Measurements from ENCODE around the gene SPNS3. TPM values are rescaled to one million over a fixed set of nuclear protein-coding genes. Genes with fewer than 3 reads are reported as not detected.

SPNS3 gene
- total RNA-seq, 1 donor from 2014 or later: 0.50 TPM

DNA sequence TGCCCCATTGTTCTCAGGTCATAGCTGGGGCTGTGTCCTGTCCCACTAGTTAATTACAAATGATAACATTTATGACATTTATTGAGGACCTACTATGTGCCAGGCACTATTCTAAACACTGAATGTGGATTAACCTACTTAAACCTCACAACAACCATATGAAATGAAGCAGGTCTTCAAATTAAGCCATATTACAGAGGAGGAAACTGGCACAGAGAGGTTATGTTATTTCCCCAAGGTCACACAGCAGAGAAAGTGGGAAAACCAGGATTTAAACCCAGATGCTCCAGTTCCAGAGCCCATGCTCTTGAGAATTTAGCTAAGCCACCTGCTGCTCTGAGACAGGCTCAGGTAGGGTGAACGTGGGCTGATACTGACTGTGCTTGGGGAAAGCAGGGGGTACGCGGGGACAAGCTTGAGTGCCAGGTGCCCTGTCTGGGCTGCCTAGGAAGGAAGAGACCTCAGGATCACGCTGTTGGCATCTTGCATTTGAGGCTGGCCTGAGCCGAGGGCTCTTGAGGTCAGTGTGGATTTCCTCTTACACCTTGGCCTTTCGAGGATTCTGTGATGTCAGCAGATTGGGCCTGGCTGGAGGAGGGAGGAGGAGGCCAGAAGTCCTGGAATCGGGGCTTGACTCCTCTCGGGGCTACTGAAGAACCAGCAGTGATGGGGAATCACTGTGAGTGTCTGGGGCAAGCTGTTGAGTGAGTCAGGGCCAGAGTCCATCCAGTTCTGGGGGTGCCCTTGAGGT, 73.8 kb downstream of the SPNS3 start:
- no peak for DNase-seq (ENCODE audit: low read depth)

DNA sequence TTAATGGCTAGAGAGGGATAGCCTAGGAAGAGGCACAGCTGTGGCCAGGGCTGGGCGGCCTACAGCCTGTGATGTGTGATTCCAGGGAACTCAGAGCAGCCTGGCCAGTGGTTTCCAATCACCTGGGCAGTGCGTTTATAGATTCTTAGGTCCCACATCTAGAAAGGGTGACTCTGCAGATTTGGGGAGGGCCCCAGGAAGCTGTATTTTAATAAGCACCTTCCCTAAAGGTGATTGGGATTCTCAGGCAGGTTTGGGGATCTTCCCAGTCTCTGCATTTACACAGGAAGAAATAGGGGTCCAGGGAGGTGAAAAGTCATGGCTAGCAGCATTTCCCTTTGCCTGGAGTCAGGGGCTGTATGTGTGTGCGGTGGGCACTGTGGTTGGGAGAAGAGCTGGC, 74.5 kb downstream of the SPNS3 start:
- no peak for DNase-seq (ENCODE audit: low read depth)

DNA sequence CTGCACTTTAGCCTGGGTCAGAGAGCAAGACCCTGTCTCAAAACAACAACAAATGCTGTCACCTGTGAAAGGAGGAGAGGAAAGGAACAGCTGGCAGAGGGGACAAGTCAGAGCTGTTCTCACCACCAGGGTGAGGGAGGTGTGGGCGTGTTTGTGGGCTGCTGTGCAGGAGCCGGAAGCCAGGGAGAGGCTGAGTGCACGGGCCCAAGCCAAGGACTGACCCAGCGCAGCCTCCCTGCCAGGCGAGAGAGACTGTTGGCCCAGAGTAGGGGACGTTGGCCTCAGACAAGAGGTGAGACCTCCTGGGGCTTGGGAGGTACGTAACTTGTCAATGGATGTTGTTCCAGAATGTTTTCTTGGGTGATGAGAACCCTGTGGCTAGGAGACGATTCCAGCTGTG, 75.7 kb downstream of the SPNS3 start:
- DNase-seq (ENCODE audit: low read depth): no peak

DNA sequence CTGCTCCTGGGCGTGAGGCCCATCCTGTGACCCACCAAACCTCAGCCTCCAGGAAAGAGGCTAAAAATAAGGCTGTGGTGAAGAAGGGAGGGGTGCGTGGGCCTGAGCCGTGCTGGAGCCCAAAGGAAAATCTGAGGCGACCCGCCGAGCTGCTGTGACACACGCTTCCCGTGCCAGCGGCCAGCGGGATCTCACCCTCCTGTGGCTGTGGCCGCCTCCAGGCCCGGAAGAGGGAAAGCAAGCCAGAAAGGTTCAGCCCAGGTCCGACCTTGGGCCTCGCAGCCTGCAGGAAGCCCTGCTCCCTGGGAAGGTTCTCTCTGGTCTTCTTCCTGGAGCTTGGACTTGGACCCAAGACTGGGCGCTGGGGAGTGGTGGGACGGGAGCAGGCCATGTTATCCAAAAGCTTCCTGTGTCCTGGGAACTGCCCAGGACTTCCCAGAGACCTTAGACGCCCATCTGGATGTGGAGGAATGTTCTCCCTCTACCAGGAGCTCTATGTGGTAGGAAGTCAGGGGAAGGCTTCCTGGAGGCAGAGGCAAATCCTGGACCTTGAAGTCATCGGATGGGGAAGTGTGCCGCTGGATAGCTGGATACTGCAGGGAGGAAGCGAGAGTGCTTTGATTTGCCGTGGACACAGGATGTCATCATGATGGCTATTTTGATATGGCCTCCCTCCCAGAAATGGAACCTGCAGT, 76.3 kb downstream of the SPNS3 start:
- DNase-seq (ENCODE audit: low read depth): no peak

DNA sequence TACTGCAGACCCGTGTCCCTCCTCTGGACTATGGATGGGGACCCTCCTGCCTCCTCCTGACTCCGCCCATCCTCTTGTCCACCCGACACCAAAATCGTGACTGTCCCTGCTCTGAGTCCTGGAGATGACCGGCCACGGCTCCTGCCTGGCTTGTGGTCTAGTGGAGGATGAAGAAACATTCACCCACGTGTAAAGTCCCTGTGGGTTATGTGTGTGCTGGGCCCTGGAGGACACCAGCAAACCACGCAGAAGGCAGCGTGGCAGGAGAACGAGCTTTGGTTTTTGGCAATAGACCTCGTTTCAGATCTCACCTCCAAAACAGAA, 76.8 kb downstream of the SPNS3 start:
- DNase-seq (ENCODE audit: low read depth): no peak

DNA sequence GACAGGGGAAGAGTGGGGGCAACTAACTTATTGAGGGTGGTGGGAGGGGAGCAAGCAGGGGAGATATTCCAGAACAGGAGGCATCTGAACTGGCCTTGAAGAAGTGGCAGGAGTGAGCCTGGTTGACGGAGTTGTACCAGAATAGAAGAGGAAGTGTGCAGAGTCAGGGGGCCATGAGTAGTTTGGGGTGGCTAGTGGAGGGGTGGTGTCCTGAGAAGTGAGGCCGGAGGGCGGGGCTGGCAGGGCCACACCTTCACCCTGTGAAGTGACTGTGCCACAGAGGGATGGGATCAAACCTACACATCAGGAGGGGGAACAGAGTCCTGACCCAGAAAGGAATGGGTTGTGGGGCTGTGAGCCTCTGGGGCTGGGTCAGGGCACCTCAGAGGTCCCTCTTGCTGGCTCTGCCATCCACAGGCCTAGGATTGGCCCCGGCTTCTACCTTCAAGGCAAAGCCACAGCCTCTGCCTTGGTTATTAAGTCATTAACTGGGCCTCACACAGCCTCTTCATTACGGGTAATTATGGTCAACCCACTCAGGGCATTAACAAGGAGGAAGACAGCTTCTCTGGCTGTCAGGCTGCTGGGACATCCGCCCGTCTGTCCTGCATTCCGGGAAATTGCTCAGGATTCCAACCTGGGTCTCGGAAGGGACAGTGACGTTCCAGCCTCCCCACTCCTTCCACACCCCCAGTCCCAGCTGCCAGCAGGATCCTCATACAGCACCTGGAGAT, 77.6 kb downstream of the SPNS3 start:
- no peak for DNase-seq (ENCODE audit: low read depth)

DNA sequence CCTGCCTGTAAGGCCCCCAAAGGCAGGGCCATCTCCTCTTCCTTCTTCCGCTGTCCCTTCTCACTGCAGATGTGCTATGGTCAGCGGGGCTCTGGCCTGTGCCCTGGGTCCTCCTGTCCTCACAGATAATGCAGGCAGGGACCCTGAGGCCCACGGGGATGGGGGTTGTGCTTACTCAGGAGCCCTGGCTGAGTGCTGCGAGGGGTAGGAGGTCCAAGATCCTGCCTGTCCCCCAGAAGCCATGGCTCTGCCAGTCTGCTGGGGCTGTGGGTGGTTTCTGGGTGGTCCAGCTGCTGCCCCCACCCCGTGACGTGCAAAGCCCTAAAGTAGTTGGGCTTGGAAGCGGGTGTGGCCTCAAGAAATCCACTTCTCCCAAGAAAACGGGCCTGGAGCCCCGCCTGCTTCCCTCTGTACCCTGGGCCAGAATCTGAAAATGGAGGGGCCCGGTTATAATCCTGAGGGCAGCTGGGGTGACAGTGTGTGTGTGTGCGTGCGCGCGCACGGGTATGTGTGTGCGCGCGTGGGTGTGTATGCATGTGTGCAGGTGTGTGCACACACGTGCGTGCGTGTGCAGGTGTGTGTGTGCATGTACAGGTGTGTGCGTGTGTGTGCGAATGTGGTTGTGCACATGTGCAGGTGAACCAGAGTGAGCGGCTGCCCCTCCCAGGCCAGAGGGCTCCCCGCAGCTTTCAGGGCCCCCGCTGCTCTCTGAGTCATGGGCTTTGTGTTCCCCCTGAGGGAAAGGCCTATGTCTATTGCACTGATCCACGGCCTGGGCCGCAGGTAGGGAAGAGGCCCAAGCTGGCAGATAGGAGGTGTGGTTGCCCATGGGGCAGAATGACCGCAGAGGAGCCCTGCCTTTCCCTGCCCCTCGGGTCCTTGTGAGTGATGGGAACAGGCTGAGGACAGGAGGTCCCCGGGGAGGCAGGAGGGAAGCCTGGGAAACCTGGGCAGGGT, 78.7 kb downstream of the SPNS3 start:
- DNase-seq (ENCODE audit: low read depth): no peak

DNA sequence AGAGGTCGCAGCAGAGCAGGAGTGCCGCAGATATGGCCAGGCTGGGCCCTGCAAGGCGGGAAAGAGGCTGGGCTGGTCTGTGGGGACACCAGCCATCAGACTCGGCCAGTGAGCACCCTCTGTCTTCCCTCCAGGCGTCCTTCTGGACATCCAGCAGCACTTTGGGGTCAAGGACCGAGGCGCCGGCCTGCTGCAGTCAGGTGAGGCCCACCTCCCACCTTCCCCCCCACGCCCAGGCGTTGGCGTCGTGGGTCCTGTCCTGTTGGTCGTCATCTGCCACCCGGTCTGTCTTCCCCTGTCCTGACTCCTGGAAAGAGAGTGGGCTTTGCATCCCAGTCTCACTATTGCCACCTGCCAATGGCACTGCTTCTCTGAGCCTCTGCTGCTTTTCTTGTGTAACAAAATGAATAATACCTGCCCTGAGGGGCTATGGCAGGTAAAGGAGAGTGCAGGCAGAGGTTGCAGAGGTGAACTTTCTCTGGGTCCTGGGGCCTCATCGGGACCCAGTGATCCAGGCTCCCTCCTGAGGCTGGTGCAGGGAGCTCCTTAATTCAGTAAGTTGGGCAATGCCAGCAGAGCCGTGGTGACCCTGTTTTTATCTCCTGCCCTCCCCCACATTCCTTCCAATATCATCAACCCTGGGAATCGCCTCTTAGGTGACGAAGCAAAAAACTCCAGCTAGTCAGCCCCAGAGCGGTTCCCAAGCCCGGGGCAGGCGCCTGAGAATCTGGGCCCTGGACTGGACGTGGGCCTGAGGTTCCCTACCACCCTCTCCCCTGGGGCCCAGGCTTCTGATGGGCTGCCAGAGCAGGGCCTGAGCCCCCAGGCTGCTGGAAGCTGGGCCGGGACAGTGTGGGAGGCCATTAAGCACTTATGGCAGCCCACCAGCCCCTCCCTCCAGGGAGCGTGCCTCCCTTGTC, 79.6 kb downstream of the SPNS3 start:
- DNase-seq (ENCODE audit: low read depth): no peak

DNA sequence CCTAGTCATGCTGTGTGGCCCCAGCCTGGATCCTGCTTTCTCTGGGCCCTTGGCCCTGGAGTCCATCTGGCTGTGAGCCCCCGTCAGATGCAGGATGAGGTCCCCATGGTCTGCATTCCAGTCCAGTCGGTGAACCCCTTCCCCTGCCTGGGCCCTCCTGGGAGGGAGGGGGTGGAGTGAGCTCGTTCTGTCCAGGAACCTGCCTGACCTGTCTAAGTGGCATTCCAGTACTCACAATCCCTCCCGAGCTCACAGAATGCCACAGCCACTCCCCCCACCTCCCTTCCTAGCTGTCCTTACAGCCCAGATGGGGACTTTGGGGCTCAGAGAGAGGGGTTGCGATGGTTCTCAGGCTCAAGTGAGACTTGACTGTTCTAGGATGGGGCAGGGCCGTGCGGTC, 80.5 kb downstream of the SPNS3 start:
- no peak for DNase-seq (ENCODE audit: low read depth)

DNA sequence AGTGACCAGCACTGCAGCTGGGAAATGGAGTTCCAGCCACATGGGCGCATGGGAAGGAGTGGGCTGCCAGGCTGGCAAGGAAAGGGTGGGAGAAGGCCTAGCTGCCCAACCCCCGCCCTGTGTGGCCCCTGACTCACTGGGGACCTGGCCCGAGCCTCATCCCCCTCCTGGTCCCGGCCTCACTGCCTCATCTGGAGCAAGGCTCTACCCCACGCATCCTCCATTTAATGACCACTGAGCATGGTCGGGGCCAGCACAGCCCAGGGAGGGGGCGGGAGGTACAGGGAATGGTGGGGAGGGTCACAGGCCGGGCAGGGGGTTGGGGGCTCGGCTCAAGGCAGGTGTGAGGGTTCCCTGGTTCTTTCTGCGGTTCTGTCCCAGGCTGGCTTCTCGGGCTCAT, 81.0 kb downstream of the SPNS3 start:
- no peak for DNase-seq (ENCODE audit: low read depth)

DNA sequence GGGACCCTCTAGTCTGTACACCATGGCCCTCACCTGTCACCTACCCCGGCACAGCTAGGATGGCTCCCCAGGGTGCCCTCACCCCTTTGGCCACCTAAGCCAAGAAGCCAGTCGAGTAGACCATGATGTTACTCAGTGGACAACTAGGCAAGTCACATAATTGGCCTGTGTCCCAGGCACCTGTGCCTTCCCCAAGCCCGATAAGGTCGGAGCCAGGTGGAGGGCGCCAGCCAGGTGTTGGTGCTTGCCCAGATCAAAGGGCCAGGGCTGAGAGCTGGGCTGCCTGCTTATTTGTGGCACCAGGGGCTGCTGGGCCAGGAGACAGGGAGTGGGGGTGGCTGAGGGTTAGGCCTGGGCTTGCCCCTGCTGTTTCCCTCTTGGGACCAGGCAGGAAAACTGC, 81.8 kb downstream of the SPNS3 start:
- DNase-seq (ENCODE audit: low read depth): no peak

DNA sequence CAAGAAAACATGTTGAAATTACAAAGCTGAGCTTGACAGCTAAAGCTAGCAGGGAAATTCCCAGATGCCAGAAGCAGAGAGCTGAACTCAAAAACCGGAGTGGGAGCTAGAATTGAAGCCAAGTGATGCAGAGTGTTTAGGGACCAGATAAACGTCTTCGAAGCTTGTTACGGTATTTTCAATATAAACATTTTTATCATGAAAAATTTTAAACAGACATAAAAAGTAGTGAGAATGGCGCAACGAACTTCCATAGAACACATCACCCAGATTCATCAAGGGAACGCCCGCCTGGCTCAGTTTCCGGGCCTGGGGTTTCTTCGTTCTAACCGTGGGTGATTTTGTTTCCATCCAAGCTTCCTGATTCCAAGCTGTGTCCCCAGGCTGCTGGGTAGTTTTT, 83.0 kb downstream of the SPNS3 start:
- DNase-seq (ENCODE audit: low read depth): no peak

DNA sequence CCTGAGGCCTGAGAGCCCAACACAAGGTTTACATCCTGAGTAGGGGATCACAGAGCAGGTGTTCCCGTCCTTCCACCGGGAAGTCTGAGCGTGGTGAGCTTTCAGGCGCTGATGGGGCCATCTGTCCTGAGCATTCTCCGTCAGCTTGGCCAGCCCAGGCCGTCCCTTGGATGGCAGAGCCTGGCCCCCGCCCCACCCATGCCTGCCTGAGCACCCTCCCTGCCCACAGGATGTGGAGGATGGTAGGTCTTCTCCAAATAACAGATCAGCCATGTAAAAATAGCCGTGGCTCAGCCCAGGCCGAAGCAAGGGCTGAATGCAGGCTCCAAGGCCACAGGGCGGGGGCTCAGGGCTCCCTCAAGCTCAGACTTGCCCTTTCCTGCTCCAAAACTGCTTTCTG, 85.2 kb downstream of the SPNS3 start:
- no peak for DNase-seq (ENCODE audit: low read depth)

DNA sequence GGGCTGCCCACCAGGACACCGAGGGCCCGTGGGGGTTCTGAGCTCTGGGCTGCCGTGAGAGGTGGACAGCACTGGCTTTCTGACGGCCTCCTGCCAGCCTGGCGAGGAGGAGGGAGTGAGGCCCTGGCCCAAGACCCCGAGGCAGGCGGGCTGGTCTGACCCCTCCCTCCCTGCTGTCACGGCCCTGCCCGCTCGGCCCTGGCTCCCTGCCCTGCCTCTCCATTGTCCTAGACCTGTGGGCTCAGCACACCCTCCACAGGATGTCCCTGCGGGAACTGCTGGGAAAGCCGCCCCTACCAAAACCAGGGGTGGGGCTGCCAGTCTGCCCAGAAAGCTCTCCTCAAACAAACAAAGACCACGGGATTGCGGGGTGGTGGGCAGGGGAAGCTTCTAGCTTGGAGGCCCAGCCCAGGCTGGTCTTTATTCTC, 85.6 kb downstream of the SPNS3 start:
- no peak for DNase-seq (ENCODE audit: low read depth)

DNA sequence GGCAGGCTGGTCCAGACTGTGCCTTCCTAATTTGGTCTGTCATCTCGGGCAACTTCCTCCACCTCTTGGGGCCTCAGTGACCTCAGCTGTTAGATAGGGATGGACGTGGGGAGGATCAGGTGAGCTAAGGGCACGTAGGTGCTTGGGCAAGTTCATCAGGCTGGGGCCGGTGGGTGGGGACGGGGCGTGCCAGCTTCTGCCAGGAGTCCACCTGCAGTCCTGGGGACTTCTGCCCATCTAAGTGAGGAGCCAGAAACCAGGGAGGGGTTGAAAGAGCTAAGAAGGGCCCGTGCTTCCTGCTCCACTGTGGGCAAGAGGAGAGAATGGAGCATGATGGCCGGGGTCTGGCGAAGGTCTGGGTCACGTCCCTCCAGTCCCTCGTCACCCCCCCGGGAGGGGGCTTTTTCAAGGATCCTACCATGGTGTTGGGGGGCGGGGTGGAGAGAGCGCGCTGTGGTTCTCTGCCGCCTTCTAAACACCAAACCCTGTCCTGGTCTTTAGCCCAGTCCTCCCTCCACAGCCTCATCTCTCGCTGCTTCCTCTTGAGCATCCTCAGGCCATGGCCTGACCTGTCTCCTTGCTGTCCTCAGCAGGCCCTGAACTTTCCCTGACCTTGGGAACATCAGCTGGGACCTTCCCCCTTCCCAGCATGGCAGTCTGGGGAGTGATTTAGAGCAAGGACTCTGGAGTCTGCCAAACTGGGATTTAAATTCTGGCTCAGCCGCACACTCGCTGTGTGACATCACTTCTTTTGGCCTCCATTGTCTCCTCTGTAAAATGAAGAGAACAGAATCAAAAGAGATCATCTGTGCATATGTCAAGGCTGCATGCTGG, 86.5 kb downstream of the SPNS3 start:
- no peak for DNase-seq (ENCODE audit: low read depth)

DNA sequence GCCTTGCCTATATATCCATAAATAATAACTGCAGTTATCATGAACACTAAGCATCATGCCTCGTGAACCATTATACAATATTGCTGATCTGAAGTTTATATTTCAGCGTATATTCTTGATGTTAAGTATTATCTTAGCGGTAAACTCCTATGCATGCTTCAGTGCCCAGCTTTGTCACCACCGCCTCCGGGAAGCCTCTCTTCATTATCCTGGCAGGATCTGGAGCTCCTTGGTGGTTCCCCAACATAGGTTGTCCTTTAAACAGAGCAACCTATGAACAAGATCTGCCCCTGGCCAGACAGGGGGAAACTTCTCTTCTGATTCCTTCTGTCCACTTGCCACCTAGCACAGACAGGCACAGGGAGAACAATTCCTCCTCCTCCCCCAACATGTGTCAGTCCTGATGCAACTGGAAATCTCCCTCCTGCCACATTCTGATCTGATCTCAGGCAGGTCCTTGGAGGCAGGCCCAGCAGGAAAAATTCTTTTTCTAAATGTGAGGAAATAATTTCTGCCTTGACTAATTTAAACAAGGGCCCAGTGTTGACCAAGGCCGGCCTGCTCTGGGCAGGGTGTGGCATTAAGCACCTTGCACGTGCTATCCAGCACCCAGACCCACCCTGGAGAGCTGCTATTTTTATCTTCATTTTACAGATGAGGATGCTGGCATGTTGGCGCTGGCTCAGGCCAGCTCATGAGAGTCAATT, 87.3 kb downstream of the SPNS3 start:
- peak; percentile 66 for DNase-seq (ENCODE audit: low read depth)

DNA sequence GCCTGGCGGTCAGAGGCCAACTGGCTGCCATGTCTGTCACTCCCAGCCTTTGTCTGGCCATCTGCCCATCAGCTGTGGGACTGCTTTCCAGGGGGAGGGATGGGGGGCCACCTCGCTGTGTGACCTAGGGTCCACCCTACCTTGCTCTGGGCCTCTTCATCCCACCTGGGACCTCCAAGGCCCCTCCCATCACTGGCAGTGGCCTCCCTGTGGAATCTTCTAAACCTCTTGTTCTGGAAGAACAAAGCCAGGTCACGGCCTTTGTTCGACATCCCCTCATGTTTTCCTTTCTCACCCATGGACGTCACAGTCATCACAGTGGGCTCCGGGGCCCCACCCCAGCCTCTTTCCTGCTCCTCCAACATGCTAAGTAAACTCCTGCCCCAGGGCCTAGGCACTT, 88.9 kb downstream of the SPNS3 start:
- DNase-seq (ENCODE audit: low read depth): no peak

DNA sequence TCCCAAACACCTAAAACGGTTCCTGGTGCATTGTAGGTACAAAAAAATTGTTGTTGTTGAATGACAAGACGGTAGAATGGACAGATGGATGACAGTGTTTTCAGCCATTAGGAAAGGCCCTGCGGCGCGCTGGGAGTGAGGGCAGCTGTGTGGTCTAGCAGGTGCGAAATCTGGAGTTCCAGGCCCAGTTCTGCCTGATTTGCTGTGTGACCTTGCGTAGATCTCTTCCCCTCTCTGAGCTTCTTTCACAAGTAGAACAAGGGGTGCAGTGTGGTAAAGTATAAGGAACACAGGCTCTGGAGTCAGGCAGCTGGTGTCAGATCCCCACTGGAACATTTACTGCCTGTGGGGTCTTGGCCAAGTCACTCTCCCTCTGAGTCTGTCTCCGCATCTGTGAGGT, 90.2 kb downstream of the SPNS3 start:
- no peak for DNase-seq (ENCODE audit: low read depth)

DNA sequence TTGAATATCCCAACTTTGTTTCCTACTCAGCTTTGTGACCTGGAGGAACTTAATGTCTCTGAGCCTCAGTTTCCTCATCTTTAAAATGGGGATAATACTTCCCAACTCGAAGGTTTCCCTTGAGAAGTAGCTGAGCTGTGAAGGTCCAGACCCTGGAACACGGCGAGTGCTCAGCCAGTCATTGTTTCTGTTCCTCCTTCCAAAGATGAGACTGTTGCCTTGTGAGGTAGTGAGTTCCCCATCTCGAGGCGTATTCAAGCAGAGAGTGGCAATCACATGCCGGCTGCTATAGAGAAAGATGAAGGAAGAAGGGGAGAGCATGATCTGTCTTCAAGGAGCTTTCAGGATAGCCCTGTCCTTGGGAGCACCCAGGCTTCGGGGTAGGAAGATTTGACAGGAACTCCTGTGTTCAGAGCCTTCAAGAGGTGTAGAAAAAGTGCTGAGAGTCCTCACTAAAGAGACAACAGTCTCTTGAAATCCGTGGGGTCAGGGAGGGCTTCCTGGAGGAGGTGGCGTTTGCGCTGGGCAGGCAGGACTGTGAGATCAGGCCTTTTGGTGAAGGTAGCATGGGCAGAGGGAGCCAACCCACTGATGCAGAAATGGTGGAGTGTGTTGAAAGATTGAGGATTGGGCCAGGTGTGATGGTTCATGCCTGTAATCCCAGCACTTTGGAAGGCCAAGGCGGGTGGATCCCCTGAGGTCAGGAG, 92.1 kb downstream of the SPNS3 start:
- no peak for DNase-seq (ENCODE audit: low read depth)

Data from renal cortical epithelial cell (primary cell).